Activated CD4-positive, alpha-beta T cell treated with anti-CD3 and anti-CD28 coated beads, Interleukin-2, Interleukin-4, amounts not matched to agents 100 ng/mL and 50 ng/mL, durations not matched to agents 16 hours and 8 hours (primary cell): ENCODE data around the gene GRK5.
"Not testable (repeated sequence)": the region's sequence is repeated elsewhere in the genome, so short reads cannot be mapped to it uniquely, and the experiment has no call there.

Experiments
- DNase-seq: peaks from one replicate; pipeline ENCODE4 v3.0.0-alpha.2; 2020; ENCODE audit warnings: low spot score

Gene GRK5

GRCh38 chr10:119421891-119422681, 214.7 kb downstream of the GRK5 start:
- DNase-seq: no peak

GRCh38 chr10:119422682-119423509, 215.5 kb downstream of the GRK5 start:
- no peak for DNase-seq

- no peak for DNase-seq
Measured at GRCh38 chr10:119423510-119424257, 216.3 kb downstream of the GRK5 start.

GRCh38 chr10:119424258-119424975, 217.0 kb downstream of the GRK5 start:
- no peak for DNase-seq

GRCh38 chr10:119425102-119425880, 217.9 kb downstream of the GRK5 start:
- no peak for DNase-seq

- DNase-seq: no peak
Measured at GRCh38 chr10:119425881-119426170, 218.5 kb downstream of the GRK5 start.

GRCh38 chr10:119426699-119427098, 219.3 kb downstream of the GRK5 start:
- DNase-seq: no peak

GRCh38 chr10:119427263-119427864, 220.0 kb downstream of the GRK5 start:
- DNase-seq: no peak

- no peak for DNase-seq
Measured at GRCh38 chr10:119428789-119429188, 221.4 kb downstream of the GRK5 start.

- DNase-seq: no peak
Measured at GRCh38 chr10:119429771-119430170, 222.4 kb downstream of the GRK5 start.

GRCh38 chr10:119431034-119431772, 223.8 kb downstream of the GRK5 start:
- no peak for DNase-seq

GRCh38 chr10:119431773-119432135, 224.4 kb downstream of the GRK5 start:
- DNase-seq: no peak

GRCh38 chr10:119434942-119435341, 227.6 kb downstream of the GRK5 start:
- DNase-seq: not testable (repeated sequence)

- no peak for DNase-seq
Measured at GRCh38 chr10:119438717-119439116, 231.3 kb downstream of the GRK5 start.

GRCh38 chr10:119439922-119440321, 232.6 kb downstream of the GRK5 start:
- DNase-seq: no peak

GRCh38 chr10:119441151-119441821, 233.9 kb downstream of the GRK5 start:
- DNase-seq: no peak

- no peak for DNase-seq
Measured at GRCh38 chr10:119441921-119442757, 234.8 kb downstream of the GRK5 start.

- no peak for DNase-seq
Measured at GRCh38 chr10:119442758-119443060, 235.3 kb downstream of the GRK5 start.

- DNase-seq: no peak
Measured at GRCh38 chr10:119443441-119443840, 236.1 kb downstream of the GRK5 start.
